Sigmoid colon (tissue), 3 donors: ENCODE measurements around the gene OR2M3.

Experiments
- POLR2A ChIP-seq, 2 donors: fragments of 450-650 bp; IDR thresholded peaks; one replicate each; pipeline ENCODE4 v1.6.1; 2016; ENCODE audit warnings: antibody characterized with exemption in 2 of 2, mild to moderate bottlenecking in 2 of 2, moderate library complexity in 2 of 2
- TF ChIP-seq, protein P1 (sequence below), 4 experiments: fragments of 450-650 bp in 3 of 4; fragments of 200-600 bp in 1 of 4; IDR thresholded peaks; one replicate each; pipeline ENCODE4 v1.5.1; 2016 to 2019; ENCODE audit warnings: antibody characterized with exemption in 4 of 4, mild to moderate bottlenecking in 3 of 4, moderate library complexity in 2 of 4

DNA sequence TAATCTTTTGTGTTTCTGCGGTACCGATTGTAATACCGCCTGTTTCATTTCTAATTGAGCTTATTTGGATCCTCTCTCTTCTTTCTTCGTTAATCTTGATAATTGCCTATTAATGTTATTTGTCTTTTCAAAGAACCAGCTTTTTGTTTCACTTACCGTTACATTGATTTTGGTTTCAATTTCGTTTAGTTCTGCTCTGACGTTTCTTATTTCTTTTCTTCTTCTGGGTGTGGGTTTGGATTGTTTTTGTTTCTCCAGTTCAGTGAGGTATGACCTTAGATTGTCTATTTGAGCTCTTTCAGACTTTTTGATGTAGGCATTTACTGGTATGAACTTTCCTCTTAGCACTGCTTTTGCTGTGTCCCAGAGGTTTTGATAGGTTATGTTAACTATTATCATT, 13.1 kb upstream of the OR2M3 start:
- TF ChIP-seq, protein P1, sequence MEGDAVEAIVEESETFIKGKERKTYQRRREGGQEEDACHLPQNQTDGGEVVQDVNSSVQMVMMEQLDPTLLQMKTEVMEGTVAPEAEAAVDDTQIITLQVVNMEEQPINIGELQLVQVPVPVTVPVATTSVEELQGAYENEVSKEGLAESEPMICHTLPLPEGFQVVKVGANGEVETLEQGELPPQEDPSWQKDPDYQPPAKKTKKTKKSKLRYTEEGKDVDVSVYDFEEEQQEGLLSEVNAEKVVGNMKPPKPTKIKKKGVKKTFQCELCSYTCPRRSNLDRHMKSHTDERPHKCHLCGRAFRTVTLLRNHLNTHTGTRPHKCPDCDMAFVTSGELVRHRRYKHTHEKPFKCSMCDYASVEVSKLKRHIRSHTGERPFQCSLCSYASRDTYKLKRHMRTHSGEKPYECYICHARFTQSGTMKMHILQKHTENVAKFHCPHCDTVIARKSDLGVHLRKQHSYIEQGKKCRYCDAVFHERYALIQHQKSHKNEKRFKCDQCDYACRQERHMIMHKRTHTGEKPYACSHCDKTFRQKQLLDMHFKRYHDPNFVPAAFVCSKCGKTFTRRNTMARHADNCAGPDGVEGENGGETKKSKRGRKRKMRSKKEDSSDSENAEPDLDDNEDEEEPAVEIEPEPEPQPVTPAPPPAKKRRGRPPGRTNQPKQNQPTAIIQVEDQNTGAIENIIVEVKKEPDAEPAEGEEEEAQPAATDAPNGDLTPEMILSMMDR (IDR thresholded peaks at IDR 0.05): no peak
- no peak for TF ChIP-seq POLR2A (IDR thresholded peaks at IDR 0.05)
